ENCODE results near the gene PKP4. TPM values are rescaled to one million over a fixed set of nuclear protein-coding genes. Genes with fewer than 3 reads are reported as not detected.
"Not testable (repeated sequence)": the region's sequence is repeated elsewhere in the genome, so short reads cannot be mapped to it uniquely, and the experiment has no call there.

The PKP4 gene
- total RNA-seq, 1 experiment from 2014 or later = 67.7 TPM

DNA sequence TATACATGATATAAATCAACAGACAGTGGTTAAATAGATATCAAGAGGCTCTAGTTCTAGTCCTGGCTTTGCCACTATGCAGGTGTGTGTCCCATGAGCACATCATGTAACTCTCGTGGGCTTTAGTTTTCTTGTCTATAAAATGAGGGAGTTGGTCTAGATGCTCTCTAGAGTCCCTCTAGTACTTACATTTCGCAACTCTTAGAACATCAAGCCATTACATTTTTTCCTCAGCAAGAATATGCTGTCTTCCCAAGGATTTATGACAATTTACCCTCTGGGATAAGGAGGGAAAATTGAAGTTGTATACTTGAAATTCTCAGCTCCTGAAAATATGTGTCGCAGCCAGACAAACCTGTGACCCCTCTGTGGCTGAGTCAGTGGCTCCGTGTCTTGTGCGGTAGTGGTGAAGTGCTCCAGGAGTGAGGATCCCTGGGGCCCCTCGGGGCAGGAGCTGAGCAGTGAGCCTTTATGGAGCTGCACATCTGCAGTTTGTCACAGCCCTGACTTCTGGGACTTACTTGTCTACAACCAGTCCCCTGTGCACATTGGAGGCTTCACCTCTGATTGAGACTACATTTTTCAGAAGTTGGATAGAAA lies 6.8 kb downstream of the PKP4 start:
- Histone ChIP-seq H3K27me3 (replicated peaks; ENCODE audit: insufficient read depth, low read depth, low read length, poor library complexity) (no peaks in the 10 kb centered on the region), H3K36me3 (ENCODE audit: insufficient read depth, low read length, poor library complexity, severe bottlenecking) (no peaks in the 10 kb centered on the region), H3K9me3 (ENCODE audit: low read depth, low read length, poor library complexity, severe bottlenecking) (no peaks in the 10 kb centered on the region), H3K27ac (ENCODE audit: low read depth, low read length, poor library complexity, severe bottlenecking) (no peak overlapping the region), H3K4me3 (ENCODE audit: low read depth, low read length, poor library complexity, severe bottlenecking) (no peak overlapping the region), H3K4me1 (ENCODE audit: insufficient read depth, low read length, poor library complexity, severe bottlenecking) (peaks cover 42% of the 10 kb centered on the region)
- ChIA-PET POLR2A (ENCODE audit: low non-redundant PET) (no interaction called here), CTCF (no interaction called here)
- no peak for TF ChIP-seq EZH2 (IDR thresholded peaks at IDR 0.05; ENCODE audit: borderline replicate concordance, low read depth, low read length, poor library complexity, severe bottlenecking)
- no peak for TF ChIP-seq CTCF (conservative IDR thresholded peaks at IDR 0.05; ENCODE audit: low read depth, low read length)
- intact Hi-C loops (cut with micrococcal nuclease; ENCODE audit: unreplicated experiment) = loop anchor here (5.0 kb wide), 1 partner anchor 79 kb away; no protein-coding TSS in a partner anchor
- no TSS peak for BruUV-seq (replicated peaks)
- peak; percentile 23 for DNase-seq (ENCODE audit: low spot score)

GRCh38 chr2:158464426-158465281 lies 7.9 kb downstream of the PKP4 start:
- no peak for DNase-seq (ENCODE audit: low spot score)
- Histone ChIP-seq H3K27me3 (replicated peaks; ENCODE audit: insufficient read depth, low read depth, low read length, poor library complexity) (no peaks in the 10 kb centered on the region), H3K27ac (ENCODE audit: low read depth, low read length, poor library complexity, severe bottlenecking) (no peak overlapping the region), H3K4me1 (ENCODE audit: insufficient read depth, low read length, poor library complexity, severe bottlenecking) (peaks cover 31% of the 10 kb centered on the region), H3K36me3 (ENCODE audit: insufficient read depth, low read length, poor library complexity, severe bottlenecking) (no peaks in the 10 kb centered on the region), H3K4me3 (ENCODE audit: low read depth, low read length, poor library complexity, severe bottlenecking) (no peak overlapping the region), H3K9me3 (ENCODE audit: low read depth, low read length, poor library complexity, severe bottlenecking) (no peaks in the 10 kb centered on the region)
- CTCF ChIA-PET = no interaction called here
- BruUV-seq (replicated peaks) = no TSS peak
- POLR2A ChIA-PET (ENCODE audit: low non-redundant PET) = no interaction called here
- intact Hi-C loops (cut with micrococcal nuclease; ENCODE audit: unreplicated experiment) = loop anchor here (5.0 kb wide), 1 partner anchor 78 kb away; no protein-coding TSS in a partner anchor
- TF ChIP-seq CTCF (conservative IDR thresholded peaks at IDR 0.05; ENCODE audit: low read depth, low read length) = peak; percentile 68
- no peak for TF ChIP-seq EZH2 (IDR thresholded peaks at IDR 0.05; ENCODE audit: borderline replicate concordance, low read depth, low read length, poor library complexity, severe bottlenecking)

- ChIA-PET POLR2A (ENCODE audit: low non-redundant PET) (no interaction called here), CTCF (interaction anchor here (0.5 kb wide), 1 partner anchor 431 kb away, joined by 3 read pairs; no protein-coding TSS in a partner anchor)
- intact Hi-C loops (cut with micrococcal nuclease; ENCODE audit: unreplicated experiment) = no loop called here
- no peaks in the 10 kb centered on the region for H3K36me3 ChIP-seq (ENCODE audit: insufficient read depth, low read length, poor library complexity, severe bottlenecking)
- BruUV-seq (replicated peaks) = no TSS peak
- no peak overlapping the region for H3K4me3 ChIP-seq (ENCODE audit: low read depth, low read length, poor library complexity, severe bottlenecking)
- H3K4me1 ChIP-seq (ENCODE audit: insufficient read depth, low read length, poor library complexity, severe bottlenecking) = peaks cover 18% of the 10 kb centered on the region
- no peaks in the 10 kb centered on the region for H3K9me3 ChIP-seq (ENCODE audit: low read depth, low read length, poor library complexity, severe bottlenecking)
- H3K27me3 ChIP-seq (replicated peaks; ENCODE audit: insufficient read depth, low read depth, low read length, poor library complexity) = no peaks in the 10 kb centered on the region
- no peak for DNase-seq (ENCODE audit: low spot score)
- no peak overlapping the region for H3K27ac ChIP-seq (ENCODE audit: low read depth, low read length, poor library complexity, severe bottlenecking)
- TF ChIP-seq CTCF (conservative IDR thresholded peaks at IDR 0.05; ENCODE audit: low read depth, low read length) = no peak
- no peak for TF ChIP-seq EZH2 (IDR thresholded peaks at IDR 0.05; ENCODE audit: borderline replicate concordance, low read depth, low read length, poor library complexity, severe bottlenecking)
These were observed 10.5 kb downstream of the PKP4 start for GRCh38 chr2:158467248-158467647.

DNA sequence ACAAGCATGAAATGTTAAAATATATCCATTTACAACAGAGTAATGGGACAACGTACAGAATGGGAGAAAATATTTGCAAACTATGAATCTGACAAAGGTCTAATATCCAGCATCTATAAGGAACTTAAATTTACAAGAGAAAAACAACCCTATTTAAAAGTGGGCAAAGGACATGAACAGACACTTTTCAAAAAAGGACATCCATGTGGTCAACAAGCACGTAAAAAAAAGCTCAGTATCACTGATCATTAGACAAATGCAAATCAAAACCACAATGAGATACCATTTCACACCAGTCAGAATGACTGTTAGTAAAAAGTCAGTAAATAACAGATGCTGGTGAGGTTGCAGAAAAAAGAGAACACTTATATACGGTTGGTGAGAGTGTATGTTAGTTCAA lies 16.1 kb downstream of the PKP4 start:
- H3K9me3 ChIP-seq (ENCODE audit: low read depth, low read length, poor library complexity, severe bottlenecking); POLR2A ChIA-PET (ENCODE audit: low non-redundant PET); H3K27ac ChIP-seq (ENCODE audit: low read depth, low read length, poor library complexity, severe bottlenecking); H3K36me3 ChIP-seq (ENCODE audit: insufficient read depth, low read length, poor library complexity, severe bottlenecking); DNase-seq (ENCODE audit: low spot score); H3K4me3 ChIP-seq (ENCODE audit: low read depth, low read length, poor library complexity, severe bottlenecking); intact Hi-C loops (cut with micrococcal nuclease; ENCODE audit: unreplicated experiment); CTCF ChIA-PET; H3K27me3 ChIP-seq (replicated peaks; ENCODE audit: insufficient read depth, low read depth, low read length, poor library complexity); BruUV-seq (replicated peaks): not testable (repeated sequence)
- H3K4me1 ChIP-seq (ENCODE audit: insufficient read depth, low read length, poor library complexity, severe bottlenecking) = peaks cover 18% of the 10 kb centered on the region

DNA sequence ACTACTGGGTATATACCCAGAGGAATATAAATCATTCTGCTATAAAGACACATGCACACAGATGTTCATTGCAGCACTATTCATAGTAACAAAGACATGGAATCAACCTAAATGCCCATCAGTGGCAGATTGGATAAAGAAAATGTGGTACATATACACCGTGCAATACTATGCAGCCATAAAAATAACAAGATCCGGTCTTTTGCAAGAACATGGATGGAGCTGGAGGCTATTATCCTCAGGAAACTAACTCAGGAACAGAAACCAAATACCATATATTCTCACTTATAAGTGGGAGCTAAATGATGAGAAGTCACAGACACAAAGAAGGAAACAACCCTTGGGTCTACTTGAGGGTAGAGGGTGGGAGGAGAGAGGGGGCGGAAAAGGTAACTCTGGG lies 16.5 kb downstream of the PKP4 start:
- intact Hi-C loops (cut with micrococcal nuclease; ENCODE audit: unreplicated experiment); H3K9me3 ChIP-seq (ENCODE audit: low read depth, low read length, poor library complexity, severe bottlenecking); BruUV-seq (replicated peaks); CTCF ChIA-PET; H3K36me3 ChIP-seq (ENCODE audit: insufficient read depth, low read length, poor library complexity, severe bottlenecking); H3K4me3 ChIP-seq (ENCODE audit: low read depth, low read length, poor library complexity, severe bottlenecking); H3K27ac ChIP-seq (ENCODE audit: low read depth, low read length, poor library complexity, severe bottlenecking); DNase-seq (ENCODE audit: low spot score); POLR2A ChIA-PET (ENCODE audit: low non-redundant PET); H3K27me3 ChIP-seq (replicated peaks; ENCODE audit: insufficient read depth, low read depth, low read length, poor library complexity): not testable (repeated sequence)
- peaks cover 23% of the 10 kb centered on the region for H3K4me1 ChIP-seq (ENCODE audit: insufficient read depth, low read length, poor library complexity, severe bottlenecking)

Data from A673 (cell line).